Kidney glomerular epithelial cell (primary cell): ENCODE results near the gene SETBP1.
A peak's percentile ranks its signal among the peaks of the same experiment; 100 is the strongest.

Source experiments
- DNase-seq: peaks from one replicate; lab custom pipeline; 2025; lab: John Stamatoyannopoulos, UW

The SETBP1 gene

GRCh38 chr18:44938720-44939665, 258.3 kb downstream of the SETBP1 start:
- no peak for DNase-seq

GRCh38 chr18:44941516-44941915, 260.8 kb downstream of the SETBP1 start:
- DNase-seq = no peak

- DNase-seq = no peak
These were observed 261.4 kb downstream of the SETBP1 start for GRCh38 chr18:44942073-44942472.

GRCh38 chr18:44943311-44943881, 262.7 kb downstream of the SETBP1 start:
- peak; percentile 89 for DNase-seq

- DNase-seq = no peak
These were observed 263.8 kb downstream of the SETBP1 start for GRCh38 chr18:44944461-44944860.

- no peak for DNase-seq
These were observed 265.3 kb downstream of the SETBP1 start for GRCh38 chr18:44945888-44946401.

- no peak for DNase-seq
These were observed 265.9 kb downstream of the SETBP1 start for GRCh38 chr18:44946529-44947113.

- no peak for DNase-seq
These were observed 269.3 kb downstream of the SETBP1 start for GRCh38 chr18:44949967-44950366.

- DNase-seq = no peak
These were observed 270.1 kb downstream of the SETBP1 start for GRCh38 chr18:44950685-44951195.

GRCh38 chr18:44951748-44952147, 271.1 kb downstream of the SETBP1 start:
- no peak for DNase-seq

GRCh38 chr18:44954257-44954656, 273.6 kb downstream of the SETBP1 start:
- DNase-seq = no peak

- DNase-seq = no peak
These were observed 275.1 kb downstream of the SETBP1 start for GRCh38 chr18:44955825-44956224.

GRCh38 chr18:44957025-44957424, 276.3 kb downstream of the SETBP1 start:
- no peak for DNase-seq

GRCh38 chr18:44957461-44957860, 276.8 kb downstream of the SETBP1 start:
- no peak for DNase-seq

GRCh38 chr18:44958040-44958439, 277.4 kb downstream of the SETBP1 start:
- no peak for DNase-seq

GRCh38 chr18:44958455-44958854, 277.8 kb downstream of the SETBP1 start:
- DNase-seq = peak; percentile 39

GRCh38 chr18:44959013-44959412, 278.3 kb downstream of the SETBP1 start:
- DNase-seq = no peak

GRCh38 chr18:44960580-44960979, 279.9 kb downstream of the SETBP1 start:
- no peak for DNase-seq

GRCh38 chr18:44961288-44961995, 280.8 kb downstream of the SETBP1 start:
- DNase-seq = no peak

- DNase-seq = no peak
These were observed 286.9 kb downstream of the SETBP1 start for GRCh38 chr18:44967599-44967998.

- DNase-seq = no peak
These were observed 287.6 kb downstream of the SETBP1 start for GRCh38 chr18:44968336-44968735.

GRCh38 chr18:44969214-44969795, 288.6 kb downstream of the SETBP1 start:
- DNase-seq = no peak
